Panc1 (cell line): ENCODE measurements around the gene TOGARAM1.

ENCODE experiments used
- CTCF ChIP-seq: fragments of 450-650 bp; IDR thresholded peaks from 2 replicates; pipeline ENCODE4 v1.5.1; 2017; ENCODE audit warnings: mild to moderate bottlenecking
- POLR2AphosphoS5 ChIP-seq: IDR thresholded peaks from 2 replicates; pipeline ENCODE4 v1.6.1; 2012; ENCODE audit warnings: mild to moderate bottlenecking, low read depth, low read length, moderate library complexity
- REST ChIP-seq, 2 experiments: IDR thresholded peaks; 2 replicates each; pipeline ENCODE4 v1.6.1; 2011 to 2012; ENCODE audit warnings: low read depth in 2 of 2, control low read depth in 1 of 2, low read length in 1 of 2, mild to moderate bottlenecking in 1 of 2, moderate library complexity in 1 of 2; ENCODE audit not compliant: insufficient read depth in 1 of 2
- SIN3A ChIP-seq: IDR thresholded peaks from 2 replicates; pipeline ENCODE4 v1.6.1; 2012; ENCODE audit warnings: low read depth, mild to moderate bottlenecking, low read length, moderate library complexity, borderline replicate concordance; ENCODE audit not compliant: insufficient read depth
- TCF7L2 ChIP-seq: IDR thresholded peaks from 2 replicates; pipeline ENCODE4 v1.6.1; 2011; ENCODE audit warnings: mild to moderate bottlenecking, low read depth, low read length, inconsistent platforms

GRCh38 chr14:45083617-45083975 lies 121.6 kb downstream of the TOGARAM1 start:
- TF ChIP-seq CTCF (no peak), POLR2AphosphoS5 (no peak), REST (IDR thresholded peaks at IDR 0.05; ENCODE audit: insufficient read depth in 1 of 2, low read depth in 2 of 2, low read length in 1 of 2) (no peak), SIN3A (no peak), TCF7L2 (no peak)
